ENCODE data around the gene ARHGEF40.
"Not testable (repeated sequence)": the region's sequence is repeated elsewhere in the genome, so short reads cannot be mapped to it uniquely, and the experiment has no call there.

The ARHGEF40 gene

GRCh38 chr14:21039585-21040369 lies 30.3 kb upstream of the ARHGEF40 start:
- DNase-seq (ENCODE audit: low read depth in 1 of 2, low spot score in 1 of 2) = no peak

DNA sequence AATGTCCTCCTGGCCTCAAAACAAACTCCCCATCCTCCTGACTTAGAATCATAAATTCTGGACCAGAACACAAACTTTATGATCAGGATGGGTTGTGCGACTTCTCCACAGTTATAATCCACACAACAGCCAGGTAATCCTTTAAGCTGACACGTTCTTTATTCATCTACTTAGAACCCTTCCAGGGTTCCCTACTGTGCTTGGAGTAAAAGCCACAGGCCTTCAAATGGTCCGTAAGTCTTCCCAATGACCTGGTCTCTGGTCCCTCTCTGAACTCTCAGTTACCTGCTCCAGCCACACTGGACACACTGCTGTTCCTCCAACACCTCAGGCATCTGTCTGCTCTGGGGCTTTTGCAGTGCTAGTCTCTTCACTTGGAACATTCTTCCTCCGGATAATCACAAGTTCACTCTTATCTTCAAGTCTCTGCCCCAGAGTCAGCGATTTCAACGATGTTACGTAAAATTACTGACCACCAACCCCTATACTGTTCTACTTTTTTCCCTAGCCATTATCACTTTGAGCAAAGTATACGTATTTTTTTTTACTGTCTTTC lies 29.7 kb upstream of the ARHGEF40 start:
- no peak for DNase-seq (ENCODE audit: low read depth in 1 of 2, low spot score in 1 of 2)

DNA sequence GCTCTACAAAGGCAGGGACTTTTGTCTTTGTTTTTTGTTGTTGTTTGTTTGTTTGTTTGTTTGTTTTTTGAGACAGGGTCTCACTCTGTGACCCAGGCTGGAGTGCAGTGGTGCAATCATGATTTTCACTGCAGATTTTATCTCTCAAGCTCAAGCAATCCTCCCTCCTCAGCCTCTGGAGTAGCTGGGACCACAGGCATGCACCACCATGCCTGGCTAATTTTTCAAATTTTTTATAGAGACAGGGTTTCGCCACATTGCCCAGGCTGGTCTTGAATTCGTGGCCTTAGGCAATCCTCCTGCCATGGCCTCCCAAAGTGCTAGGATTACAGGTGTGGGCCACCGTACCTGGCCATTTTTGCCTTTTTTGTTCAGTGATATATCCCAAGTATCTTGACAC lies 29.2 kb upstream of the ARHGEF40 start:
- not testable (repeated sequence) for DNase-seq (ENCODE audit: low read depth in 1 of 2, low spot score in 1 of 2)

- no peak for DNase-seq (ENCODE audit: low read depth in 1 of 2, low spot score in 1 of 2)
Observed at GRCh38 chr14:21041676-21042433, 28.2 kb upstream of the ARHGEF40 start, which contains the start of gene RNASE7. TSS of gene RNASE7 (plus strand) at chr14:21042362. CDS start at chr14:21042993, 631 bp downstream.

DNA sequence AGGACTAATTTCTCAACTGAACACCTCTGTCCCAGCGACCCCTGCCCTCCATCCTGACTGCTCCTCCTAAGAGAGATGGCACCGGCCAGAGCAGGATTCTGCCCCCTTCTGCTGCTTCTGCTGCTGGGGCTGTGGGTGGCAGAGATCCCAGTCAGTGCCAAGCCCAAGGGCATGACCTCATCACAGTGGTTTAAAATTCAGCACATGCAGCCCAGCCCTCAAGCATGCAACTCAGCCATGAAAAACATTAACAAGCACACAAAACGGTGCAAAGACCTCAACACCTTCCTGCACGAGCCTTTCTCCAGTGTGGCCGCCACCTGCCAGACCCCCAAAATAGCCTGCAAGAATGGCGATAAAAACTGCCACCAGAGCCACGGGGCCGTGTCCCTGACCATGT lies 27.2 kb upstream of the ARHGEF40 start:
- DNase-seq (ENCODE audit: low read depth in 1 of 2, low spot score in 1 of 2) = no peak

DNA sequence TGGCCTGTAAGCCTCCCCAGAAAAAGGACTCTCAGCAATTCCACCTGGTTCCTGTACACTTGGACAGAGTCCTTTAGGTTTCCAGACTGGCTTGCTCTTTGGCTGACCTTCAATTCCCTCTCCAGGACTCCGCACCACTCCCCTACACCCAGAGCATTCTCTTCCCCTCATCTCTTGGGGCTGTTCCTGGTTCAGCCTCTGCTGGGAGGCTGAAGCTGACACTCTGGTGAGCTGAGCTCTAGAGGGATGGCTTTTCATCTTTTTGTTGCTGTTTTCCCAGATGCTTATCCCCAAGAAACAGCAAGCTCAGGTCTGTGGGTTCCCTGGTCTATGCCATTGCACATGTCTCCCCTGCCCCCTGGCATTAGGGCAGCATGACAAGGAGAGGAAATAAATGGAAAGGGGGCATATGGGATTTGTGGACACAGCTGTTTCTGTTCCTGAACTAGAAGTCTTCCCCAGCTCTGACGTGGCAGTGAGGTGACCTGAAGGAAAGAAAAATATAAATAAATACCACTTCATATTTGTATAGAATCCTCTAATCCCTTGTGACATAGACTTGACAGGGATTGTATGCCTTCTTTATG lies 26.6 kb upstream of the ARHGEF40 start:
- no peak for DNase-seq (ENCODE audit: low read depth in 1 of 2, low spot score in 1 of 2)

GRCh38 chr14:21043974-21044618 lies 26.0 kb upstream of the ARHGEF40 start:
- DNase-seq (ENCODE audit: low read depth in 1 of 2, low spot score in 1 of 2) = no peak

DNA sequence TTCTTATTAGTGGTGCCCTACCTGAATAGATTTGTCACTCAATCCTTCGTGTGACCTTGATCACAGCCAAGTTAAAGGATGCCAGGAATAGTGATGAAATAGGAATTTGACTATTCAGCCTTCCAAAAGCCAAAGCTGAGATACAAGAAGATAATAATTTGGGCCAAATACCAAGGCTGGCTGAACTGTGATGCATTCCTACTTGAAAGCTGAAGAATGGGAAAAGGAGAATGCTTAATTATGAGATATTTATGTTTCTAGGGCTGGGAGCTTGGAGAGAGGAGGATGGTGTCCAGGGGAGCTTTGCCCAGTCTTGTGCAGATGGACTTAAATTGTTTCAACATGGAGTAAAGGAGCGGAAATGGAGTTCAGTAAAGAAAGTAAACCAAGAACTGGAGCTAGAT lies 22.7 kb upstream of the ARHGEF40 start:
- no peak for DNase-seq (ENCODE audit: low read depth in 1 of 2, low spot score in 1 of 2)

DNA sequence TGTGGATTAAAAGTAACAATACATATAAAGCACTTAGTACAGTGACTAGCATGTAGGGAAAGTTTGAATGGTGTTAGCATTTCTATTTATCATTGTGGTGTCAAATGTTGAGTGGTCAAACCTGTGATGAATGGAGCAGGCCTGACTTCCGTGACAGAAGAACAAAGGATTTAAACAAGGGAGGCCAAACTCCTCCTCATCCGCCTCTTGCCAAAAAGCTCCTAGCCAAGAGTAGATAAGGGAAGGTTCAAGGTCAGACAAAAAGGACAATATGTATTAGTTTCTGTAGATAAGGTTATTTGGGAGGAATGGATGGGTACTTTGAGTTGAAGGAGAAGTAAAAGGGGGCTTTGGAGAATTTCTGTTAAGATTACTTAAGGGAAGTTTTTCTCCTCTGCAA lies 21.5 kb upstream of the ARHGEF40 start:
- no peak for DNase-seq (ENCODE audit: low read depth in 1 of 2, low spot score in 1 of 2)

DNA sequence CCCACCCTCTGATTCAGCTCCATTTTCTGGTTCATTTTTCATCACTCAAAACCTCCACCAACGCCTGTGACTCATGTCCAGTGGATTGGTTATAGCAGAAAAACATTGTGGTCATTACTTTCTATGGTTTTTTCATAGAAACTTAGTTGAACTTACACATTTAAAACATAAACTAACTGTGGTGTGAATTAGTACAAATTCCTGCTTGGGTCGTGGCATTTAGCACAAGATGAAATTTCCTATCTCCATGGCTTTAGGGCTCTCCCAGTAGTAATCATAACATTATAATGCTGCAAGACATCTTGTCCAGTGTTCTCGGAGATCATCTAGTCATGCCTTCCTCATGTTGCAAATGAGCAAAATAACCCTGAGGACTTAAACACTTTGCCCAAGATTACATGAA lies 20.8 kb upstream of the ARHGEF40 start:
- DNase-seq (ENCODE audit: low read depth in 1 of 2, low spot score in 1 of 2) = no peak

- DNase-seq (ENCODE audit: low read depth in 1 of 2, low spot score in 1 of 2) = no peak
Observed at GRCh38 chr14:21050597-21050996, 19.5 kb upstream of the ARHGEF40 start.

DNA sequence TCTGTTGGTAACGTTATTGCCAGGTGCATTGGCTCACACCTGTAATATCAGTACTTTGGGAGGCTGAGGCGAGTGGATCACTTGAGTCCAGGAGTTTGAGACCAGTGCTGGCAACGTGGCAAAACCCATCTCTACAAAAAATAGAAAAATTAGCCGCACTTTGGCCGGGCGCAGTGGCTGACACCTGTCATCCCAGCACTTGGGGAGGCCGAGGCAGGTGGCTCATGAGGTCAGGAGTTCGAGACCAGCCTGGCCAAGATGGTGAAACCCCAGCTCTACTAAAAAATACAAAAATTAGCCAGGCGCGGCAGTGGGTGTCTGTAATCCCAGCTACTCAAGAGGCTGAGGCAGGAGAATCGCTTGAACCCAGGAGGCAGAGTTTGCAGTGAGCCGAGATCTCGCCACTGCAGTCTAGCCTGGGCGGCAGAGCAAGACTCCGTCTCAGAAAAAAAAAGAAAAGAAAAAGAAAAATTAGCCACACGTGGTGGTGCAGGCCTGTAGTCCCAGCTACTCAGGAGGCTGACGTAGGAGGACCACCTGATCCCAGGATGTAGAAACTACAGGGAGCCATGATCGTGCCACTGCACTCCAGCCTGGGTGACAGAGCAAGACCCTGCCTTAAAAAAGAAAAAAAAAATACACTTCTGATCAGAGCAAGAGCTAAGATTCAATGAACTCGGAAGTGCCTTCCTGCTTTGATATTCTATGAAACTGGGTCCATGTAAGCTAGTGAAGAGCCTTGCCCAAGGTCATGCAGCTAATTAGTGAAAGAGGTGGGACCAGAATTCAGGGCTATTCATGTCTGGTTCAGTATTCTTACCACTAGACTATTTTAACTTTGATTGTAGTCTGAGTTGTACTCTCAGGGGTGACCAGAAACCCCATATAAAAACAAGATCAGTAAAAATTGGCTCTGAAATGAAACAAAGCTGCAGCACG lies 16.7 kb upstream of the ARHGEF40 start:
- no peak for DNase-seq (ENCODE audit: low read depth in 1 of 2, low spot score in 1 of 2)

DNA sequence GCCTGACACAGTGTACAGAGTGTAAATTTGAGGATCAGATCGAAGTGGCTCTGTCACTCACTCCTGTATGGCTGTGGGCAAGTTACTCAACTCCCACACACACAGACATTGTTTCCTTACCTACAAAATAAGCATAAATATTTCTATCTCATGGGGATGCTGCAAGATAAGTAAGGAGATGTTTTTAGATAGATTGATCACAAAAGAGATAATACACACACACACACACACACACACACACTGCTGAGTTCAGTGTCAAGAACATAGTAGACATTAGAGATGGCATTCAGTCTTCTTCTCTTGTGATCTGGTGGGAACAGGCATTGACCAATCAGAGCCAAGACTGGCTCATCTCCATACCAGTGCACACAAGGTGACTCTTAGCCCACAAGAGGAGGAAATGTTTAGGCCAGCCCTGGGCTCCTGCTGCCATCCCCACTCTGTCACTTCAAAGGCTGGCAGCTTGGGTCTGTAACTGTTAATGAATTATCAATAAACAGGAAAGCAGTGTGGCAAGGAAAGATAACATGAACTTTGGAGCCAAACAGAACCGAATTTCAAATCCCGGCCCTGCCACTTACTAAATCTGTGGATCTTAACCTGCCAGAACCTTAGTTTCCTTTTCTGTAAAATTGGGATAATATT lies 15.9 kb upstream of the ARHGEF40 start:
- DNase-seq (ENCODE audit: low read depth in 1 of 2, low spot score in 1 of 2) = no peak

DNA sequence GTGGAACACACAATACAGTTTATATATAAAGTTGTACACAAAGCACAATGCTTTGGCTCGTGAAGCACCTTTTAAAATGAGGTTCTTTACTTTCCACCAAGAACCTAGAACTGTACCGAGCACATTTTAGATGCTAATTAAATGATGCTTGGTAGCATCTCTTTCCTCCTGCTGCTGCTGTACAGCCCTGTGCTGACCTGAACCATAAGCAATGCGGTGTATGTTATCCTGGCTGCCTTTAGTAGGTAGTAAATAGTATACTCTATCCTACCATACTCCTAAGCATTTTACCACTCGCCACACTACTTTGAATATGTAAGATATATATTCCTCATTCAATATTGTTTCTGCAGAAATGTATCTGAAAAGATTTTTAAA lies 15.3 kb upstream of the ARHGEF40 start:
- DNase-seq (ENCODE audit: low read depth in 1 of 2, low spot score in 1 of 2) = no peak

GRCh38 chr14:21055432-21056117 lies 14.5 kb upstream of the ARHGEF40 start:
- DNase-seq (ENCODE audit: low read depth in 1 of 2, low spot score in 1 of 2) = no peak

DNA sequence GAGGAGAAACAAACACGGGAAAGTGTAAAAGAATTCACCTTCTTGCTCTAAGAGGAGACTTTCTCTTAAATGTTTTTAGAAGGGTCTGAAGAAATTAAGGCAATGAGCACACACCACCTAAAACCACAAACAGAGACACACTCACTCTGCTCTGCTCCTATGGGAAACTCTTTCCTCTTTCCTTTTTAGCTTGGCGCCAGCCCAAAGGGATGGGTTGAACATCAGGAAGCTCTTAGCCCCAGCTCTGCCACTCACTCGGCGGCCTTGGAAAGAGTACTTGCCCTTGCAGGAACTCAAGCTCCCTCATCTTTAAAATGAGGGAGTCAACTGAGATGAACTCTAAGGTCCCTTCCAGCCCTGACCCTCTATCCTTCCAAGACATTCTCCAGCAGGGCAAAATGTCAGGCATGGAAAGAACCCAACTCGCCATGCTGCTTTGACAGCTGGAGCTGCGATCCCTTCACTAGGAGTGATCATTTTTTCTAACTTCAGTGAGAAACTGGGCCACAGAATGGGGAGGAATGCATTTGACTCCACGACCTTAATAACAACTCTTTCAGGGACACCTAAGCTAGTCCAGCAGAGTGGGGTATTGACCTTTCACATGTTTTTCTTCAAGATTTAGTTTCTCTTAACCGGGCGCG lies 13.5 kb upstream of the ARHGEF40 start:
- DNase-seq (ENCODE audit: low read depth in 1 of 2, low spot score in 1 of 2) = no peak

DNA sequence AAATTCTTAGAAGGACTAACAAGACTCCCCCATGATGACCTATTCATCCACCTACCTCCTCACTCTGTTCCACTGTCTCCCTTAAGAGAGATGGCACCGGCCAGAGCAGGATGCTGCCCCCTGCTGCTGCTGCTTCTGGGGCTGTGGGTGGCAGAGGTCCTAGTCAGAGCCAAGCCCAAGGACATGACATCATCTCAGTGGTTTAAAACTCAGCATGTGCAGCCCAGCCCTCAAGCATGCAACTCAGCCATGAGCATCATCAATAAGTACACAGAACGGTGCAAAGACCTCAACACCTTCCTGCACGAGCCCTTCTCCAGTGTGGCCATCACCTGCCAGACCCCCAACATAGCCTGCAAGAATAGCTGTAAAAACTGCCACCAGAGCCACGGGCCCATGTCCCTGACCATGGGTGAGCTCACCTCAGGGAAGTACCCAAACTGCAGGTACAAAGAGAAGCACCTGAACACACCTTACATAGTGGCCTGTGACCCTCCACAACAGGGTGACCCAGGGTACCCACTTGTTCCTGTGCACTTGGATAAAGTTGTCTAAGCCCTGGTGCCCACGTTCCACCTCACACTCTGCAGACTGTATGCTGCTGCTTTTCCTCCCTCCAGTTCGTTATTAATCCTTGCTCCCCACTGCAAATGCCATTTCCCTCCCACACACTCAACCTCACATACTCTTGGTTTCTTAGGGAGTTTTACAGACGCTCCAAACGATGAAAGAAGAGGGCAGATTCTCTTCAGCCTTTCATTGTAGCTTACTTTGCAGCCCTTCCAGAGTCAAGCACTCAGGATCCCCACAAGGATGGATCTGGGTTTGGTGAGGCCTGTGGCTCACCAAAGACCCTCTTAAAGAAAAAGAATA lies 12.1 kb upstream of the ARHGEF40 start, which contains the start of gene RNASE8:
RNASE8 (plus strand) TSS at position 20 of the 873 bp plus-strand sequence; CDS start at position 91, 71 bp downstream.
- no peak for DNase-seq (ENCODE audit: low read depth in 1 of 2, low spot score in 1 of 2)

DNA sequence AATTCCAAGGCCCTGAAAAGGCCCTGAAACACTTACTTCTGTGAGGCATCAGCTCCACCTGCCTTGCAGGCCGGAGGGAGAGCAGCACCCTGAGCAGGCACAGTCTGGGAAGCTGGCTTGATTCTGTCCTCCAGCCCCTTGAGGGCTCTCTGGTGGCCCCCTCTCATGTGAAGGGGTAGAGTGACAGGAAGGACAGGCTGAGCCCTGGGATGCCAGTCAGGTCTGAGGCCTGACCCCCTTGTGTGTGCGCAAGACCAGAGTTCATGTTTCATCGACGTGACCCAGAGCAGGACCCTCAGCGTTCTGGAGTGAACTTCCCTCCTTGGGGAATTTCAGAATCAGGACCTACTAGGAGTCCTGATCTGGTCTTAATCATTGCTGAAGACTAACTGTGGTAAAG lies 11.2 kb upstream of the ARHGEF40 start:
- no peak for DNase-seq (ENCODE audit: low read depth in 1 of 2, low spot score in 1 of 2)

Measured in stimulated activated CD4-positive, alpha-beta T cell treated with anti-CD3 and anti-CD28 coated beads, Interleukin-15, amount 100 ng/mL, for 1 hour (primary cell).